GM18868 (cell line): Measurements from ENCODE around the gene COL2A1.

Experiments
- ATAC-seq: cut with Tn5 transposase; IDR thresholded peaks from one replicate; pipeline ENCODE4 v1.9.1; 2021; ENCODE audit warnings: mild to moderate bottlenecking, moderate library complexity; ENCODE audit not compliant: unreplicated experiment

The COL2A1 gene

GRCh38 chr12:47991106-47992061 is 12.9 kb downstream of the COL2A1 start:
- ATAC-seq = no peak

GRCh38 chr12:47990351-47991105 is 13.7 kb downstream of the COL2A1 start:
- ATAC-seq = peak; percentile 93

- no peak for ATAC-seq
Measured at GRCh38 chr12:47989666-47990065, 14.6 kb downstream of the COL2A1 start.

- no peak for ATAC-seq
Measured at GRCh38 chr12:47989023-47989417, 15.3 kb downstream of the COL2A1 start.

- no peak for ATAC-seq
Measured at GRCh38 chr12:47988073-47989022, 15.9 kb downstream of the COL2A1 start.

- no peak for ATAC-seq
Measured at GRCh38 chr12:47987411-47988072, 16.7 kb downstream of the COL2A1 start.

GRCh38 chr12:47986832-47987231 is 17.4 kb downstream of the COL2A1 start:
- no peak for ATAC-seq

GRCh38 chr12:47986291-47986660 is 18.0 kb downstream of the COL2A1 start:
- ATAC-seq = no peak

GRCh38 chr12:47985596-47986290 is 18.5 kb downstream of the COL2A1 start:
- no peak for ATAC-seq

- ATAC-seq = no peak
Measured at GRCh38 chr12:47984331-47984801, 19.9 kb downstream of the COL2A1 start.

GRCh38 chr12:47983541-47984115 is 20.6 kb downstream of the COL2A1 start:
- ATAC-seq = no peak

- no peak for ATAC-seq
Measured at GRCh38 chr12:47982770-47983169, 21.5 kb downstream of the COL2A1 start.

GRCh38 chr12:47982311-47982710 is 22.0 kb downstream of the COL2A1 start:
- ATAC-seq = no peak

- ATAC-seq = no peak
Measured at GRCh38 chr12:47981496-47982260, 22.6 kb downstream of the COL2A1 start.

GRCh38 chr12:47980779-47981495 is 23.3 kb downstream of the COL2A1 start:
- ATAC-seq = no peak

- no peak for ATAC-seq
Measured at GRCh38 chr12:47980197-47980596, 24.1 kb downstream of the COL2A1 start.

- ATAC-seq = no peak
Measured at GRCh38 chr12:47979686-47980085, 24.6 kb downstream of the COL2A1 start.

- ATAC-seq = no peak
Measured at GRCh38 chr12:47979166-47979565, 25.1 kb downstream of the COL2A1 start.
